GM12873 (cell line): ENCODE data around the gene NR6A1.

Experiments
- CTCF ChIP-seq: IDR thresholded peaks from 2 replicates; pipeline ENCODE4 v1.5.1; 2012; ENCODE audit warnings: low read depth, mild to moderate bottlenecking, moderate library complexity, low read length, control low read depth; ENCODE audit not compliant: insufficient read depth; ENCODE audit errors: missing control alignments

The NR6A1 gene

GRCh38 chr9:124664143-124664542, 107.0 kb downstream of the NR6A1 start:
- TF ChIP-seq CTCF, result no peak

- TF ChIP-seq CTCF, result no peak
Measured at GRCh38 chr9:124663046-124663961, 107.8 kb downstream of the NR6A1 start.

GRCh38 chr9:124662561-124662960, 108.5 kb downstream of the NR6A1 start:
- TF ChIP-seq CTCF, result no peak

- no peak for TF ChIP-seq CTCF
Measured at GRCh38 chr9:124661271-124661670, 109.8 kb downstream of the NR6A1 start.

GRCh38 chr9:124660341-124660801, 110.7 kb downstream of the NR6A1 start:
- no peak for TF ChIP-seq CTCF

- no peak for TF ChIP-seq CTCF
Measured at GRCh38 chr9:124659099-124659659, 111.9 kb downstream of the NR6A1 start.
